IPS DF 4.7 (cell line): ENCODE data around the gene CTRL.

Experiments used
- DNase-seq: peaks from one replicate; pipeline ENCODE4 v3.0.0-alpha.2; 2013; ENCODE audit warnings: low spot score; ENCODE audit errors: extremely low read depth

Gene CTRL

GRCh38 chr16:67892375-67892774 is 39.3 kb downstream of the CTRL start:
- DNase-seq, result no peak

GRCh38 chr16:67888331-67888730 is 43.3 kb downstream of the CTRL start:
- DNase-seq, result no peak

GRCh38 chr16:67886387-67886786 is 45.3 kb downstream of the CTRL start:
- DNase-seq, result no peak

GRCh38 chr16:67885976-67886375 is 45.7 kb downstream of the CTRL start:
- DNase-seq, result no peak

GRCh38 chr16:67885545-67885944 is 46.1 kb downstream of the CTRL start:
- DNase-seq, result no peak

- peak; percentile 49 for DNase-seq
Measured at GRCh38 chr16:67884684-67885083, 47.0 kb downstream of the CTRL start, which contains the start of gene NRN1L. TSS of gene NRN1L (plus strand) at chr16:67884885. CDS start at chr16:67884904, 19 bp downstream.

GRCh38 chr16:67883872-67884261 is 47.8 kb downstream of the CTRL start:
- DNase-seq, result no peak

GRCh38 chr16:67883146-67883871 is 48.4 kb downstream of the CTRL start:
- DNase-seq, result no peak

GRCh38 chr16:67882374-67883145 is 49.1 kb downstream of the CTRL start:
- DNase-seq, result no peak

- no peak for DNase-seq
Measured at GRCh38 chr16:67881621-67882161, 50.0 kb downstream of the CTRL start.

- no peak for DNase-seq
Measured at GRCh38 chr16:67880584-67880983, 51.1 kb downstream of the CTRL start.

- no peak for DNase-seq
Measured at GRCh38 chr16:67879936-67880335, 51.7 kb downstream of the CTRL start.
